ENCODE data around the gene CFAP100.
A peak's percentile ranks its signal among the peaks of the same experiment; 100 is the strongest.

Gene CFAP100

DNA sequence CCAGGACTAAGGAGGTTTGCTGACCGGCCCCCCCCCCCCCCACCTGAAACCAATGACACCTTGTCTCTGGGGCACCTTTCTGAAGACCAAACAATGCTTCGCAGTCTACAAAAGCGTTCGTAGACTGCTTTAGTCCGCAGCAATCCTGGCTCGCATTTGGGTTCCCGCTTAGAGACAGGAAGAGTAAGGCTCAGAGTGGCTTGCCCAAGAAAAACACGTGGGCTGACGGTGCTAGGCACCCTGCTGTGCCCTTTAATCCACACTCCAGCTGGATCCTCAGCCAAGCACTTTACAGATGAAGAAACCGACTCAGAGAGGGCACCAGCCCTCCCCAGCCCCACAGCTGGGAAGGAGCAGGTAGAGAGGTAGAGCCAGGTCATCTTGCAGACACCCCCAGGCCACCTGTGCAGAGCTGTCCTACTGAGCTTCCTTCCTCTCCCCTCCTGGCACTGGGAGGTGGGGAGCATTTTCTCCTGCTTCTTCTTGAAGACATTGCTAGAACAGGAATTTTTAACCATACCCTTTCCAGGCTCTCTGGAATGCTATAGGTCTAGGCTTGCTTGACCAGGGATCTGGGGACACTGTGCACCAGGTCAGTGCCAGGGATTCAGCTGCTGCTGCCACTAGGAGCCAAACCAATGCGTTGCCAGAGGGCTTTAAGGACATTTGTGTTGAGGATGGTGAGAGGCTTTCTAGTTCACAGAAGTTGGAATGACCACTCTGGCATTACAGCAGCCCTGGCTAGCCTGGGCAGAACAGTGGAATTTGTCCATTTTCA lies 36.5 kb upstream of the CFAP100 start:
- Histone ChIP-seq H3K36me3 (ENCODE audit: control insufficient read depth in 4 of 4, insufficient read depth in 4 of 4, low read length in 3 of 4) (no peaks in the 10 kb centered on the region), H3K27ac (ENCODE audit: insufficient read depth in 1 of 2, low read depth in 1 of 2, low read length in 2 of 2, poor library complexity in 1 of 2, severe bottlenecking in 2 of 2) (no peak overlapping the region), H3K4me1 (ENCODE audit: control extremely low read depth in 1 of 4, control insufficient read depth in 4 of 4, insufficient read depth in 4 of 4, low read length in 3 of 4) (peaks cover 0 to 22% (median 18%) of the 10 kb centered on the region in 4 experiments), H3K27me3 (replicated peaks in 2 of 5; ENCODE audit: control insufficient read depth in 4 of 5, insufficient read depth in 5 of 5, low read length in 4 of 5) (peaks cover 10 to 85% (median 38%) of the 10 kb centered on the region in 5 experiments), H3K9me3 (ENCODE audit: control extremely low read depth in 1 of 5, control insufficient read depth in 4 of 5, insufficient read depth in 2 of 5, low read depth in 1 of 5, low read length in 4 of 5) (peaks cover 0 to 10% (median 2%) of the 10 kb centered on the region in 5 experiments), H3K4me3 (ENCODE audit: control insufficient read depth in 1 of 7, extremely low read depth in 1 of 7, insufficient read depth in 4 of 7, low read depth in 2 of 7, low read length in 6 of 7) (peak overlapping the region in 2 of 7 experiments; percentile 65 to 70)
- 8% methylated on average over 9 of the region's 11 CpGs for WGBS (ENCODE audit: insufficient coverage)
- CTCF ChIA-PET, result interaction anchor here (1.5 kb wide), 1 partner anchor 32 kb away, joined by 3 read pairs; no protein-coding TSS in a partner anchor
- no peak for DNase-seq
- POLR2A ChIA-PET, result no interaction called here

DNA sequence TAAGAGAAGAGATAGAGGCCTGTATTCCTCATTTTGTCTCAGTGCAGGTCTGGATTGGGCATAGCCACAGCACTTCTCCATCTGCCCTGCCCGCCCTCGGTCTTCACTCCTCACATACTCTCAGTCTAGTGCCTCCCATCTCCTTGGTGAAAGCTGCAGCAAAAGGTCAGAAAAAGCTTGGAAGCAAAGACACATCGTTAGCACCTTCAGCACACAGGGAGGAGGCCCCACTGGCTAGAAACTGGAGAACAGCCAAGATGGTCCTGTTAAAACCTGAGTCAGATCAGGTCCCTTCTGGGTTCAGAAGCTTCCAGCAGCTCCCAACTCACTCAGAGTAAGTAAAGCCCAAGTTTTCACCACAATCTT lies 35.9 kb upstream of the CFAP100 start:
- no peak overlapping the region for H3K4me3 ChIP-seq (ENCODE audit: control insufficient read depth in 1 of 7, extremely low read depth in 1 of 7, insufficient read depth in 4 of 7, low read depth in 2 of 7, low read length in 6 of 7)

DNA sequence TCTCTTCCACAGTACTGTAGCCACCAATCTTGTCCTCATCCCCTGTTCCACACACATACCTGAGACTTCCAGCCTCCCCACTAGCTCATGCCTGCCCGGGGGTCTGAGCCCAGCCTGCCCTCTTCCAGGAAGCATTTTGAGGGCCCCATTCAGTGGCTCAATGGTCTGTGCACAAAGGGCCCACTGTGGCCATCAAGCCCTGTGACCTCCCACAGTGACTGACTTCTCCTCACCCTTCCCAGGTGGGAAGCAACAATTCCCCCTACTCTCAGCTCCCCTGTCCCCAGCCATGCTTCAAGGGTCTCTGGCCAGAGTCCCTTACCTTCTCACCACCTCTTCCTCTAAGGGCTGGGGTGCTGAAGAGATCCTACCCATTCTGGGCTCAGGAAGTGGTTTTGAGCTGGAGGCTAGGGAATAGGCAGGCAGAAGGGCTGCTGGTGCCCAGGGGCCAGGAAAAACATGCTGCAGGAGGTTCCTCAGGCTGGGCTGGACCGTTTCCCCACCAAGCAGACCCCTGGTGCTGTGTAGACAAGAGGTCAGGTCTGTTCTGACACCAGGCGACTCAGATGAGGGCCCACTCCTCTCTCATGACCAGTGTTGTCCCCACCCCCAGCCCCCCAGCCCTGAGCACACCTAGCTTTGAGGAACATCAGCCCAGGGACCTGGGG lies 34.5 kb upstream of the CFAP100 start:
- H3K9me3 ChIP-seq (ENCODE audit: control extremely low read depth in 1 of 5, control insufficient read depth in 4 of 5, insufficient read depth in 2 of 5, low read depth in 1 of 5, low read length in 4 of 5), result peaks cover 0 to 10% (median 2%) of the 10 kb centered on the region in 5 experiments
- H3K27me3 ChIP-seq (replicated peaks in 2 of 5; ENCODE audit: control insufficient read depth in 4 of 5, insufficient read depth in 5 of 5, low read length in 4 of 5), result peaks cover 10 to 73% (median 35%) of the 10 kb centered on the region in 5 experiments
- WGBS (ENCODE audit: insufficient coverage), result 67% methylated on average over 1 of the region's 3 CpGs
- ChIA-PET POLR2A (no interaction called here), CTCF (no interaction called here)
- H3K27ac ChIP-seq (ENCODE audit: insufficient read depth in 1 of 2, low read depth in 1 of 2, low read length in 2 of 2, poor library complexity in 1 of 2, severe bottlenecking in 2 of 2), result no peak overlapping the region
- H3K4me3 ChIP-seq (ENCODE audit: control insufficient read depth in 1 of 7, extremely low read depth in 1 of 7, insufficient read depth in 4 of 7, low read depth in 2 of 7, low read length in 6 of 7), result no peak overlapping the region
- H3K36me3 ChIP-seq (ENCODE audit: control insufficient read depth in 4 of 4, insufficient read depth in 4 of 4, low read length in 3 of 4), result no peaks in the 10 kb centered on the region
- no peak for DNase-seq
- H3K4me1 ChIP-seq (ENCODE audit: control extremely low read depth in 1 of 4, control insufficient read depth in 4 of 4, insufficient read depth in 4 of 4, low read length in 3 of 4), result peaks cover 0 to 22% (median 18%) of the 10 kb centered on the region in 4 experiments

More for the DNA sequence above, 35.9 kb upstream of the CFAP100 start:
- peaks cover 0 to 22% (median 18%) of the 10 kb centered on the region in 4 experiments for H3K4me1 ChIP-seq (ENCODE audit: control extremely low read depth in 1 of 4, control insufficient read depth in 4 of 4, insufficient read depth in 4 of 4, low read length in 3 of 4)
- no peaks in the 10 kb centered on the region for H3K36me3 ChIP-seq (ENCODE audit: control insufficient read depth in 4 of 4, insufficient read depth in 4 of 4, low read length in 3 of 4)
- POLR2A ChIA-PET, result no interaction called here
- CTCF ChIA-PET, result no interaction called here
- peaks cover 0 to 10% (median 2%) of the 10 kb centered on the region in 5 experiments for H3K9me3 ChIP-seq (ENCODE audit: control extremely low read depth in 1 of 5, control insufficient read depth in 4 of 5, insufficient read depth in 2 of 5, low read depth in 1 of 5, low read length in 4 of 5)
- DNase-seq, result no peak
- WGBS (ENCODE audit: insufficient coverage), result 90% methylated on average over 3 of the region's 3 CpGs
- H3K27me3 ChIP-seq (replicated peaks in 2 of 5; ENCODE audit: control insufficient read depth in 4 of 5, insufficient read depth in 5 of 5, low read length in 4 of 5), result peaks cover 10 to 87% (median 39%) of the 10 kb centered on the region in 5 experiments
- H3K27ac ChIP-seq (ENCODE audit: insufficient read depth in 1 of 2, low read depth in 1 of 2, low read length in 2 of 2, poor library complexity in 1 of 2, severe bottlenecking in 2 of 2), result no peak overlapping the region

DNA sequence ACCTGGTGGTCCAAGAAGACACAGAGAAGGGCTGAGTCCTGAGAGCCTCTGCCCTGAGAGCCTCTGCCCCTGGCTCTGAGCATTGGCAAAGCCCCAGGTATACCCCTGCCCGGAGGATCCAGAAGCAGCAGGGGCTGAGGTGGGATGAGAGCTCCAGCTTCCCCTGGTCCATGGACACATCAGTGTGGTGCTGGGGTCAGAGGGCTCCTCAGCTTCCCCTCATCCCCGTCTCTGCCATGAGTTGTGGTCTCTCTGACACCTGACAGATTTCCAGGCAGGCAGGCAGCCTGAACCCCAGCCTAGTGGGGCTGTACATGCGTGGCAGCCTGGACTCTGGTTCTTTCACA lies 34.0 kb upstream of the CFAP100 start:
- peaks cover 10 to 68% (median 30%) of the 10 kb centered on the region in 5 experiments for H3K27me3 ChIP-seq (replicated peaks in 2 of 5; ENCODE audit: control insufficient read depth in 4 of 5, insufficient read depth in 5 of 5, low read length in 4 of 5)
- H3K36me3 ChIP-seq (ENCODE audit: control insufficient read depth in 4 of 4, insufficient read depth in 4 of 4, low read length in 3 of 4), result no peaks in the 10 kb centered on the region
- H3K27ac ChIP-seq (ENCODE audit: insufficient read depth in 1 of 2, low read depth in 1 of 2, low read length in 2 of 2, poor library complexity in 1 of 2, severe bottlenecking in 2 of 2), result no peak overlapping the region
- H3K4me3 ChIP-seq (ENCODE audit: control insufficient read depth in 1 of 7, extremely low read depth in 1 of 7, insufficient read depth in 4 of 7, low read depth in 2 of 7, low read length in 6 of 7), result no peak overlapping the region
- no peak for DNase-seq
- POLR2A ChIA-PET, result no interaction called here
- peaks cover 0 to 10% (median 2%) of the 10 kb centered on the region in 5 experiments for H3K9me3 ChIP-seq (ENCODE audit: control extremely low read depth in 1 of 5, control insufficient read depth in 4 of 5, insufficient read depth in 2 of 5, low read depth in 1 of 5, low read length in 4 of 5)
- CTCF ChIA-PET, result no interaction called here
- H3K4me1 ChIP-seq (ENCODE audit: control extremely low read depth in 1 of 4, control insufficient read depth in 4 of 4, insufficient read depth in 4 of 4, low read length in 3 of 4), result peaks cover 0 to 19% (median 17%) of the 10 kb centered on the region in 4 experiments
- 79% methylated on average over 3 of the region's 3 CpGs for WGBS (ENCODE audit: insufficient coverage)

DNA sequence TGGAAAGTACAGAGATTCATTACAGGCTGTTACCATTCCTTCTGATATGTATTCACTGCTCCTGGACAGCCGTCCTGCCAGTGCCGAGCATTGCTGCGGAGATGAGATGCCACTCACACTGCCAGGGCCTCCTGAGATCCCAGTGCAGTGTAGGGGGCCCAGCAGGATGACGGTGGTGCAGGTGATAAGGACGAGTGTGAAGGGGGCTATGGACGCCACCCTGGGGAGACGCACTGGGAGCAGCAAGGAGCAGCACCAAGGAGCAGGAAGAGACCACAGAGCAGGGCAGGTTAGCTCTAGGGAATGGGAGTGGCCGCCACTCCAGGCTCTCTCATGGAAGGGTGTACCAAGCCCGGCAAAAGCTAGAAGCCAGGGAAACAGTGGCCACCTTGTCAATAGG lies 33.5 kb upstream of the CFAP100 start:
- 92% methylated on average over 9 of the region's 9 CpGs for WGBS (ENCODE audit: insufficient coverage)
- CTCF ChIA-PET, result no interaction called here

DNA sequence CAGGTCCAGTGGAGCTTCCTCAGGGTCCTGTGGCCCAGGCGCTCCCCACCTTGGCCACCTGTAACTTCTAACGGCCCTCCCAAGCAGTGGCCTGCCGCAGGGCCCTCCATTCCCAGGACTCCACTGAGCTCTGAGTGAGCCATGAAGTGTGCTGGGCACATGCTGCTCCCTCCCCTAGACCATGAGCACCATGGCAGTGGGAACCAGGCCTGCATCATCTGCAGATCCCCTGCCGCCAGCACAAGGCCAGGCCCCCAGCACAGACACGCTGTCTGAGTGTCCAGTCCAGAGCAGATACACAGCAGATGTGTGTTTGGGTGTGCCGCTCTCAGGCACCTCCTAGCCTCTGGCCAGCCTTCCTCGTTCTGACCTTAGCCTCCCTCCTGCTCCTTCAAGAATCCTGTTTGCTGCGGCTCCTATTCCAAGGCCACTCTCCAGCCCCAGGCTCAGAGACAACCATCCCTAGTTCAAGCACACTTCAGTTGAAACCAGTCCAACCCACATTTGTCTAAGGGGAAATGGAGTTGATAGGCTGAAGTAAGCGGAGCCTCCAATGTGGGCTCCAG lies 30.5 kb upstream of the CFAP100 start:
- no peaks in the 10 kb centered on the region for H3K36me3 ChIP-seq (ENCODE audit: control insufficient read depth in 4 of 4, insufficient read depth in 4 of 4, low read length in 3 of 4)
- H3K4me3 ChIP-seq (ENCODE audit: control insufficient read depth in 1 of 7, extremely low read depth in 1 of 7, insufficient read depth in 4 of 7, low read depth in 2 of 7, low read length in 6 of 7), result no peak overlapping the region
- 98% methylated on average over 8 of the region's 9 CpGs for WGBS (ENCODE audit: insufficient coverage)
- no peak for DNase-seq
- peaks cover 0 to 4% (median 0%) of the 10 kb centered on the region in 5 experiments for H3K9me3 ChIP-seq (ENCODE audit: control extremely low read depth in 1 of 5, control insufficient read depth in 4 of 5, insufficient read depth in 2 of 5, low read depth in 1 of 5, low read length in 4 of 5)
- H3K4me1 ChIP-seq (ENCODE audit: control extremely low read depth in 1 of 4, control insufficient read depth in 4 of 4, insufficient read depth in 4 of 4, low read length in 3 of 4), result no peaks in the 10 kb centered on the region
- CTCF ChIA-PET, result interaction anchor here (1.1 to 1.5 kb wide), 2 partner anchors 10 to 16 kb away, joined by 3 read pairs; no protein-coding TSS in a partner anchor
- POLR2A ChIA-PET, result no interaction called here
- peaks cover 4 to 36% (median 11%) of the 10 kb centered on the region in 5 experiments for H3K27me3 ChIP-seq (replicated peaks in 2 of 5; ENCODE audit: control insufficient read depth in 4 of 5, insufficient read depth in 5 of 5, low read length in 4 of 5)
- no peak overlapping the region for H3K27ac ChIP-seq (ENCODE audit: insufficient read depth in 1 of 2, low read depth in 1 of 2, low read length in 2 of 2, poor library complexity in 1 of 2, severe bottlenecking in 2 of 2)

More for the DNA sequence above, 33.5 kb upstream of the CFAP100 start:
- H3K27me3 ChIP-seq (replicated peaks in 2 of 5; ENCODE audit: control insufficient read depth in 4 of 5, insufficient read depth in 5 of 5, low read length in 4 of 5), result peaks cover 10 to 63% (median 27%) of the 10 kb centered on the region in 5 experiments
- peaks cover 0 to 10% (median 2%) of the 10 kb centered on the region in 5 experiments for H3K9me3 ChIP-seq (ENCODE audit: control extremely low read depth in 1 of 5, control insufficient read depth in 4 of 5, insufficient read depth in 2 of 5, low read depth in 1 of 5, low read length in 4 of 5)
- no peaks in the 10 kb centered on the region for H3K36me3 ChIP-seq (ENCODE audit: control insufficient read depth in 4 of 4, insufficient read depth in 4 of 4, low read length in 3 of 4)
- POLR2A ChIA-PET, result no interaction called here
- no peak overlapping the region for H3K4me3 ChIP-seq (ENCODE audit: control insufficient read depth in 1 of 7, extremely low read depth in 1 of 7, insufficient read depth in 4 of 7, low read depth in 2 of 7, low read length in 6 of 7)
- H3K27ac ChIP-seq (ENCODE audit: insufficient read depth in 1 of 2, low read depth in 1 of 2, low read length in 2 of 2, poor library complexity in 1 of 2, severe bottlenecking in 2 of 2), result no peak overlapping the region
- peaks cover 0 to 14% (median 14%) of the 10 kb centered on the region in 4 experiments for H3K4me1 ChIP-seq (ENCODE audit: control extremely low read depth in 1 of 4, control insufficient read depth in 4 of 4, insufficient read depth in 4 of 4, low read length in 3 of 4)
- DNase-seq, result no peak

Measured in common myeloid progenitor, CD34-positive (primary cell).